ENCODE data around the gene FOXP4.

DNA sequence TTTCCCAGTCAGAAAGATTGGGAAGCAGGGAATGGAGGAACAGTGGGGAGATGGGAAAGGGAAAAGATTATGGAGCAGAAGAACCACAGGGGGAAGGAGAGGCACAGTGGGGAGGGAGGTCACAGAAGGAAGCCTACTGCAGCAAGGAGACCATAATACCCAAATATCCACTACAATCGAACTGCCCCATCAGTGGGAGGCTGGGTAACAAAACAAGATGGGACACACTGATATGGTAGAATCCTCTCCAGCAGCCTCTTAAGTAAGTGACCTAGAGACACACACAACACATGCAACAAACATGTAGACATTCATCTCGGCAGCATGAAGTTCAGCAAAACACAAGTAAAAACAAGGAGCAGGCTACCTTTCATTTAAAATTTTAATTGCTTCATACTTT lies 4.8 kb upstream of the FOXP4 start:
- TF ChIP-seq POLR2A (IDR thresholded peaks at IDR 0.05; ENCODE audit: low read depth) (no peak), POLR2AphosphoS5 (IDR thresholded peaks at IDR 0.05) (no peak)
- TF ChIP-seq, protein P1, sequence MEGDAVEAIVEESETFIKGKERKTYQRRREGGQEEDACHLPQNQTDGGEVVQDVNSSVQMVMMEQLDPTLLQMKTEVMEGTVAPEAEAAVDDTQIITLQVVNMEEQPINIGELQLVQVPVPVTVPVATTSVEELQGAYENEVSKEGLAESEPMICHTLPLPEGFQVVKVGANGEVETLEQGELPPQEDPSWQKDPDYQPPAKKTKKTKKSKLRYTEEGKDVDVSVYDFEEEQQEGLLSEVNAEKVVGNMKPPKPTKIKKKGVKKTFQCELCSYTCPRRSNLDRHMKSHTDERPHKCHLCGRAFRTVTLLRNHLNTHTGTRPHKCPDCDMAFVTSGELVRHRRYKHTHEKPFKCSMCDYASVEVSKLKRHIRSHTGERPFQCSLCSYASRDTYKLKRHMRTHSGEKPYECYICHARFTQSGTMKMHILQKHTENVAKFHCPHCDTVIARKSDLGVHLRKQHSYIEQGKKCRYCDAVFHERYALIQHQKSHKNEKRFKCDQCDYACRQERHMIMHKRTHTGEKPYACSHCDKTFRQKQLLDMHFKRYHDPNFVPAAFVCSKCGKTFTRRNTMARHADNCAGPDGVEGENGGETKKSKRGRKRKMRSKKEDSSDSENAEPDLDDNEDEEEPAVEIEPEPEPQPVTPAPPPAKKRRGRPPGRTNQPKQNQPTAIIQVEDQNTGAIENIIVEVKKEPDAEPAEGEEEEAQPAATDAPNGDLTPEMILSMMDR (IDR thresholded peaks at IDR 0.05): no peak
